Measurements from ENCODE around the gene LDHAL6A. TPM values are rescaled to one million over a fixed set of nuclear protein-coding genes. Genes with fewer than 3 reads are reported as not detected.

Gene LDHAL6A
- total RNA-seq, 1 experiment from 2014 or later = 0.59 TPM

- no peak overlapping the region for H3K4me3 ChIP-seq (ENCODE audit: low read depth, low read length)
- H3K9me3 Mint-ChIP-seq (ENCODE audit: unreplicated experiment) = no peaks in the 10 kb centered on the region
- CTCF ChIA-PET = no interaction called here
- H3K27ac Mint-ChIP-seq (ENCODE audit: unreplicated experiment) = no peak overlapping the region
- H3K9me3 ChIP-seq = no peaks in the 10 kb centered on the region
- H3K36me3 ChIP-seq (ENCODE audit: control insufficient read depth, insufficient read depth, low read length) = no peaks in the 10 kb centered on the region
- POLR2A ChIA-PET = no interaction called here
- no peaks in the 10 kb centered on the region for H3K27me3 ChIP-seq (replicated peaks; ENCODE audit: control insufficient read depth, insufficient read depth, low read length)
- no peak overlapping the region for H3K4me3 Mint-ChIP-seq (ENCODE audit: unreplicated experiment)
- BruUV-seq (replicated peaks) = no TSS peak
- intact Hi-C loops (cut with micrococcal nuclease; ENCODE audit: unreplicated experiment) = no loop called here
- TF ChIP-seq CTCF (IDR thresholded peaks at IDR 0.05; ENCODE audit: insufficient read depth in 1 of 2, low read depth in 1 of 2, low read length in 1 of 2, severe bottlenecking in 1 of 2, unreplicated experiment in 1 of 2) = no peak
- peaks cover 27% of the 10 kb centered on the region for H3K4me1 Mint-ChIP-seq (ENCODE audit: low read depth, unreplicated experiment)
- H3K4me1 ChIP-seq = peaks cover 33% of the 10 kb centered on the region
- no peak for DNase-seq
- H3K36me3 Mint-ChIP-seq (ENCODE audit: insufficient read depth, unreplicated experiment) = no peaks in the 10 kb centered on the region
- H3K27me3 Mint-ChIP-seq (ENCODE audit: insufficient read depth, unreplicated experiment) = no peaks in the 10 kb centered on the region
Observed at GRCh38 chr11:18459634-18460033, 4.0 kb downstream of the LDHAL6A start.

GRCh38 chr11:18461909-18462308 is 6.3 kb downstream of the LDHAL6A start:
- Mint-ChIP-seq H3K9me3 (ENCODE audit: unreplicated experiment) (no peaks in the 10 kb centered on the region), H3K4me3 (ENCODE audit: unreplicated experiment) (no peak overlapping the region), H3K27ac (ENCODE audit: unreplicated experiment) (no peak overlapping the region), H3K4me1 (ENCODE audit: low read depth, unreplicated experiment) (peaks cover 18% of the 10 kb centered on the region), H3K27me3 (ENCODE audit: insufficient read depth, unreplicated experiment) (no peaks in the 10 kb centered on the region), H3K36me3 (ENCODE audit: insufficient read depth, unreplicated experiment) (no peaks in the 10 kb centered on the region)
- no peaks in the 10 kb centered on the region for H3K36me3 ChIP-seq (ENCODE audit: control insufficient read depth, insufficient read depth, low read length)
- CTCF ChIA-PET = no interaction called here
- no peak for DNase-seq
- H3K9me3 ChIP-seq = no peaks in the 10 kb centered on the region
- no peak overlapping the region for H3K4me3 ChIP-seq (ENCODE audit: low read depth, low read length)
- intact Hi-C loops (cut with micrococcal nuclease; ENCODE audit: unreplicated experiment) = no loop called here
- H3K27me3 ChIP-seq (replicated peaks; ENCODE audit: control insufficient read depth, insufficient read depth, low read length) = no peaks in the 10 kb centered on the region
- no peak for TF ChIP-seq CTCF (IDR thresholded peaks at IDR 0.05; ENCODE audit: insufficient read depth in 1 of 2, low read depth in 1 of 2, low read length in 1 of 2, severe bottlenecking in 1 of 2, unreplicated experiment in 1 of 2)
- no TSS peak for BruUV-seq (replicated peaks)
- peaks cover 26% of the 10 kb centered on the region for H3K4me1 ChIP-seq
- POLR2A ChIA-PET = no interaction called here

- H3K36me3 Mint-ChIP-seq (ENCODE audit: insufficient read depth, unreplicated experiment) = no peaks in the 10 kb centered on the region
- no peaks in the 10 kb centered on the region for H3K9me3 Mint-ChIP-seq (ENCODE audit: unreplicated experiment)
- POLR2A ChIA-PET = no interaction called here
- Histone ChIP-seq H3K27me3 (replicated peaks; ENCODE audit: control insufficient read depth, insufficient read depth, low read length) (no peaks in the 10 kb centered on the region), H3K4me1 (peaks cover 12% of the 10 kb centered on the region), H3K9me3 (no peaks in the 10 kb centered on the region), H3K4me3 (ENCODE audit: low read depth, low read length) (no peak overlapping the region), H3K36me3 (ENCODE audit: control insufficient read depth, insufficient read depth, low read length) (no peaks in the 10 kb centered on the region)
- BruUV-seq (replicated peaks) = no TSS peak
- H3K27ac Mint-ChIP-seq (ENCODE audit: unreplicated experiment) = no peak overlapping the region
- no peak for DNase-seq
- peaks cover 3% of the 10 kb centered on the region for H3K4me1 Mint-ChIP-seq (ENCODE audit: low read depth, unreplicated experiment)
- intact Hi-C loops (cut with micrococcal nuclease; ENCODE audit: unreplicated experiment) = no loop called here
- CTCF ChIA-PET = no interaction called here
- no peaks in the 10 kb centered on the region for H3K27me3 Mint-ChIP-seq (ENCODE audit: insufficient read depth, unreplicated experiment)
- no peak for TF ChIP-seq CTCF (IDR thresholded peaks at IDR 0.05; ENCODE audit: insufficient read depth in 1 of 2, low read depth in 1 of 2, low read length in 1 of 2, severe bottlenecking in 1 of 2, unreplicated experiment in 1 of 2)
- no peak overlapping the region for H3K4me3 Mint-ChIP-seq (ENCODE audit: unreplicated experiment)
Observed at GRCh38 chr11:18463439-18463838, 7.8 kb downstream of the LDHAL6A start.
